SK-N-SH treated with all-trans-retinoic acid at 6 μM for 48 hours (cell line): ENCODE results near the gene FHIT.

Source experiments
- ATAC-seq: fragments of 200-7000 bp; cut with Tn5 transposase; 3 replicates; pipeline ENCODE4 v1.9.1; 2020; ENCODE audit warnings: mild to moderate bottlenecking, moderate library complexity
- ARNTL ChIP-seq: fragments of 450-650 bp; formaldehyde crosslinking; IDR thresholded peaks from 2 replicates; pipeline ENCODE4 v1.5.0; 2020; ENCODE audit warnings: low read depth, mild to moderate bottlenecking, moderate library complexity, borderline replicate concordance
- BACH2 ChIP-seq: fragments of 250-450 bp; sonication (Bioruptor Pico); IDR thresholded peaks from 2 replicates; pipeline ENCODE4 v1.9.0; 2021; ENCODE audit warnings: mild to moderate bottlenecking, borderline replicate concordance
- CREB5 ChIP-seq: fragments of 250-450 bp; sonication (Bioruptor Pico); IDR thresholded peaks from 2 replicates; pipeline ENCODE4 v1.5.1; 2020; ENCODE audit warnings: low read depth, mild to moderate bottlenecking, moderate library complexity
- CSRNP3 ChIP-seq: fragments of 250-450 bp; sonication (Bioruptor Pico); IDR thresholded peaks from 2 replicates; pipeline ENCODE4 v1.5.1; 2021; ENCODE audit warnings: mild to moderate bottlenecking, moderate library complexity
- ESRRG ChIP-seq: fragments of 250-450 bp; sonication (Bioruptor Pico); IDR thresholded peaks from 2 replicates; pipeline ENCODE4 v1.6.1; 2021; ENCODE audit warnings: mild to moderate bottlenecking
- GLIS3 ChIP-seq: fragments of 250-450 bp; sonication (Bioruptor Pico); IDR thresholded peaks from 2 replicates; pipeline ENCODE4 v1.5.0; 2020; ENCODE audit warnings: mild to moderate bottlenecking, moderate library complexity
- ISL1 ChIP-seq: fragments of 250-450 bp; sonication (Bioruptor Pico); IDR thresholded peaks from 2 replicates; pipeline ENCODE4 v2.1.2; 2022; ENCODE audit warnings: mild to moderate bottlenecking, moderate library complexity
- OSR1 ChIP-seq: fragments of 250-450 bp; sonication (Bioruptor Pico); IDR thresholded peaks from 2 replicates; pipeline ENCODE4 v1.8.0; 2022; ENCODE audit warnings: moderate library complexity, mild to moderate bottlenecking, inconsistent platforms
- PATZ1 ChIP-seq: fragments of 250-450 bp; sonication (Bioruptor Pico); IDR thresholded peaks from 2 replicates; pipeline ENCODE4 v1.8.0; 2020; ENCODE audit warnings: mild to moderate bottlenecking, moderate library complexity, borderline replicate concordance
- SNAI2 ChIP-seq: fragments of 250-450 bp; sonication (Bioruptor Pico); IDR thresholded peaks from 2 replicates; pipeline ENCODE4 v1.5.0; 2020; ENCODE audit warnings: mild to moderate bottlenecking, moderate library complexity
- TCF4 ChIP-seq: fragments of 250-450 bp; sonication (Bioruptor Pico); IDR thresholded peaks from 2 replicates; pipeline ENCODE4 v1.8.0; 2021; ENCODE audit warnings: mild to moderate bottlenecking, moderate library complexity, borderline replicate concordance
- TSHZ2 ChIP-seq: fragments of 250-450 bp; sonication (Bioruptor Pico); IDR thresholded peaks from 2 replicates; pipeline ENCODE4 v1.5.0; 2020; ENCODE audit warnings: mild to moderate bottlenecking, moderate library complexity
- ZC3H10 ChIP-seq: fragments of 250-450 bp; sonication (Bioruptor Pico); IDR thresholded peaks from 2 replicates; pipeline ENCODE4 v1.5.1; 2021; ENCODE audit warnings: mild to moderate bottlenecking, moderate library complexity
- ZNF565 ChIP-seq: fragments of 450-650 bp; formaldehyde crosslinking; conservative IDR thresholded peaks from 2 replicates; pipeline ENCODE4 v1.5.0; 2020; ENCODE audit warnings: low read depth, mild to moderate bottlenecking, moderate library complexity
- ZNF8 ChIP-seq: fragments of 450-650 bp; formaldehyde crosslinking; IDR thresholded peaks from 2 replicates; pipeline ENCODE4 v1.5.0; 2020; ENCODE audit warnings: mild to moderate bottlenecking, moderate library complexity

FHIT gene

GRCh38 chr3:60010781-60011180 lies 1240.5 kb downstream of the FHIT start (continued):
- TF ChIP-seq PATZ1 (CRISPR knock-in tag): no peak
- TF ChIP-seq OSR1: no peak
- TF ChIP-seq ZC3H10 (CRISPR knock-in tag): no peak
- TF ChIP-seq GLIS3 (CRISPR knock-in tag): no peak
- no peak for TF ChIP-seq ESRRG (CRISPR knock-in tag)

GRCh38 chr3:60009931-60010478 lies 1241.2 kb downstream of the FHIT start:
- TF ChIP-seq TCF4 (CRISPR knock-in tag) (no peak), ISL1 (CRISPR knock-in tag) (no peak), TSHZ2 (CRISPR knock-in tag) (no peak), ARNTL (no peak), ESRRG (CRISPR knock-in tag) (no peak), OSR1 (no peak), CREB5 (CRISPR knock-in tag) (no peak)
- ATAC-seq: no peak

- TF ChIP-seq BACH2 (no peak), ZNF8 (no peak), CREB5 (CRISPR knock-in tag) (no peak), PATZ1 (CRISPR knock-in tag) (no peak)
- ATAC-seq: no peak
Observed at GRCh38 chr3:60001369-60001768, 1249.9 kb downstream of the FHIT start.

GRCh38 chr3:60000311-60001105 lies 1250.7 kb downstream of the FHIT start:
- TF ChIP-seq BACH2: no peak
- TF ChIP-seq SNAI2 (CRISPR knock-in tag): no peak
- TF ChIP-seq ARNTL: no peak
- TF ChIP-seq OSR1: no peak
- TF ChIP-seq ZNF565 (CRISPR knock-in tag): no peak
- no peak for TF ChIP-seq CSRNP3 (CRISPR knock-in tag)
- no peak for TF ChIP-seq TSHZ2 (CRISPR knock-in tag)
- no peak for TF ChIP-seq ZC3H10 (CRISPR knock-in tag)
- TF ChIP-seq, all 23 proteins: peak for 0
- ATAC-seq: no peak
